K562 (cell line): ENCODE measurements around the gene TMEM33. TPM values are rescaled to one million over a fixed set of nuclear protein-coding genes. Genes with fewer than 3 reads are reported as not detected.

ENCODE experiments used
- ATAC-seq: fragments of 200-7000 bp; cut with Tn5 transposase; 3 replicates; pipeline ENCODE4 v1.9.1; 2020; ENCODE audit warnings: moderate library complexity
- BruUV-seq: library from RNA; stranded (reverse); fragments of 400-500 nt; replicated peaks from 2 replicates; lab custom pipeline; 2021; lab: Mats Ljungman, UMichigan
- CTCF ChIA-PET: fragments of 300-600 bp; formaldehyde crosslinking; extraction: SDS; loops from one replicate; lab custom pipeline; 2021; ENCODE audit warnings: low intra/inter-chr PET ratio; lab: Yijun Ruan, JAX
- POLR2A ChIA-PET: fragments of 300-600, 350-650 bp; sonication (Branson Sonifier 250); formaldehyde crosslinking; extraction: SDS; loops from one replicate; lab custom pipeline; 2021; ENCODE audit warnings: antibody characterized with exemption, inconsistent platforms; lab: Yijun Ruan, JAX
- DNase-seq, 4 experiments: peaks; one replicate each; pipeline versions ENCODE4 v3.0.0 to v3.0.0-alpha.2; 2011 to 2018; ENCODE audit warnings: low spot score in 3 of 4, mixed read lengths in 3 of 4; ENCODE audit errors: extremely low read depth in 1 of 4
- FAIRE-seq: peaks from 2 replicates; lab custom pipeline; 2011; peaks lifted over from hg19 to GRCh38; lab: Jason Lieb, UNC
- H2AFZ ChIP-seq: 2 replicates; pipeline ENCODE4 v1.6.0; 2011; ENCODE audit warnings: low read depth, low read length, control low read depth, inconsistent platforms
- H3K27ac ChIP-seq: fragments of 200-600 bp; 3 replicates; pipeline ENCODE4 v1.8.0; 2011; ENCODE audit warnings: low read depth, mild to moderate bottlenecking, control low read depth, inconsistent platforms, low read length, moderate library complexity, mixed read lengths; ENCODE audit errors: extremely low read depth
- H3K27me3 ChIP-seq, 2 experiments: fragments of 300-600 bp in 1 of 2; 2 replicates in 1 of 2; 3 replicates in 1 of 2; pipeline versions ENCODE4 v1.6.0 to v1.8.0; 2011; ENCODE audit warnings: inconsistent platforms in 2 of 2, low read length in 2 of 2, mild to moderate bottlenecking in 1 of 2, mixed read lengths in 1 of 2, moderate library complexity in 1 of 2; ENCODE audit not compliant: control insufficient read depth in 2 of 2, insufficient read depth in 2 of 2
- H3K36me3 ChIP-seq: fragments of 300-600 bp; 3 replicates; pipeline ENCODE4 v1.8.0; 2011; ENCODE audit warnings: mild to moderate bottlenecking, low read length, inconsistent platforms; ENCODE audit not compliant: control insufficient read depth, insufficient read depth
- H3K4me1 ChIP-seq, 2 experiments: fragments of 200-600 bp in 1 of 2; replicated peaks in 1 of 2; 2 replicates in 1 of 2; 3 replicates in 1 of 2; pipeline versions ENCODE4 v1.5.1 to v1.8.0; 2011; ENCODE audit warnings: inconsistent platforms in 2 of 2, low read length in 2 of 2, mild to moderate bottlenecking in 1 of 2, mixed read lengths in 1 of 2, moderate library complexity in 1 of 2; ENCODE audit not compliant: control insufficient read depth in 2 of 2, insufficient read depth in 2 of 2
- H3K4me2 ChIP-seq: 2 replicates; pipeline ENCODE4 v1.6.1; 2011; ENCODE audit warnings: low read length, control low read depth, inconsistent platforms, mixed read lengths; ENCODE audit not compliant: insufficient read depth
- H3K4me3 ChIP-seq: fragments of 200-600 bp; sonication (generic), shearing (Covaris generic); 2 replicates; pipeline ENCODE4 v1.5.1; 2016; ENCODE audit warnings: control low read depth, inconsistent platforms
- H3K79me2 ChIP-seq: fragments of 200-600 bp; 3 replicates; pipeline ENCODE4 v1.8.0; 2011; ENCODE audit warnings: low read length, inconsistent platforms; ENCODE audit not compliant: control insufficient read depth, insufficient read depth
- H3K9ac ChIP-seq, 2 experiments: 2 replicates each; pipeline versions ENCODE4 v1.6.0 to v1.6.1; 2011; ENCODE audit warnings: low read depth in 2 of 2, low read length in 2 of 2, control low read depth in 1 of 2, inconsistent platforms in 1 of 2, mild to moderate bottlenecking in 1 of 2, mixed read lengths in 1 of 2; ENCODE audit not compliant: insufficient read depth in 1 of 2
- H3K9me1 ChIP-seq: one replicate; pipeline ENCODE4 v1.6.0; 2011; ENCODE audit warnings: inconsistent platforms, mild to moderate bottlenecking, low read length, moderate library complexity; ENCODE audit not compliant: control insufficient read depth, insufficient read depth
- H3K9me3 ChIP-seq: replicated peaks from 2 replicates; pipeline ENCODE4 v1.5.1; 2011; ENCODE audit warnings: low read depth, low read length, inconsistent platforms; ENCODE audit not compliant: control insufficient read depth, insufficient read depth
- H4K20me1 ChIP-seq: replicated peaks from 2 replicates; pipeline ENCODE4 v1.6.1; 2011; ENCODE audit warnings: low read length, inconsistent platforms, mixed read lengths; ENCODE audit not compliant: control insufficient read depth, insufficient read depth
- AFF1 ChIP-seq, 2 experiments: fragments of 450-650 bp; IDR thresholded peaks; 2 replicates each; pipeline ENCODE4 v1.6.1; 2018; ENCODE audit warnings: mild to moderate bottlenecking in 2 of 2, low read depth in 1 of 2; ENCODE audit not compliant: partially characterized antibody in 2 of 2
- ARNT ChIP-seq, 2 experiments: fragments of 450-650 bp; IDR thresholded peaks; 2 replicates each; pipeline ENCODE4 v1.6.1; 2016; ENCODE audit warnings: mild to moderate bottlenecking in 1 of 2
- ATF1 ChIP-seq, 2 experiments: fragments of 450-650 bp in 1 of 2; IDR thresholded peaks; 2 replicates each; pipeline ENCODE4 v1.6.1; 2016; ENCODE audit warnings: missing compliant biosample characterization in 1 of 2, missing genetic modification characterization in 1 of 2
- ATF7 ChIP-seq: fragments of 450-650 bp; IDR thresholded peaks from 2 replicates; pipeline ENCODE4 v1.7.1; 2014; ENCODE audit warnings: mild to moderate bottlenecking, moderate library complexity
- FIP1L1 ChIP-seq: fragments of 200-400 bp; formaldehyde crosslinking; IDR thresholded peaks from 2 replicates; pipeline ENCODE4 v1.6.1; 2018; ENCODE audit warnings: mild to moderate bottlenecking, low read depth, low read length; ENCODE audit not compliant: poor library complexity, severe bottlenecking
- HDGF ChIP-seq: fragments of 450-650 bp; IDR thresholded peaks from 2 replicates; pipeline ENCODE4 v1.6.1; 2016
- KDM1A ChIP-seq, 2 experiments: fragments of 450-650 bp; IDR thresholded peaks; 2 replicates each; pipeline ENCODE4 v1.6.1; 2016; ENCODE audit warnings: mild to moderate bottlenecking in 2 of 2
- LCOR ChIP-seq: sonication (generic); formaldehyde crosslinking; IDR thresholded peaks from 2 replicates; pipeline ENCODE4 v1.8.0; 2022; ENCODE audit warnings: mild to moderate bottlenecking, missing genetic modification reagents
- MTF1 ChIP-seq: fragments of 250-450 bp; sonication (Bioruptor Pico); IDR thresholded peaks from 2 replicates; pipeline ENCODE4 v1.9.0; 2021; ENCODE audit warnings: moderate library complexity, mild to moderate bottlenecking, inconsistent platforms, borderline replicate concordance
- SAFB2 ChIP-seq: fragments of 200-400 bp; formaldehyde crosslinking; IDR thresholded peaks from 2 replicates; pipeline ENCODE4 v1.6.1; 2018; ENCODE audit warnings: borderline replicate concordance, low read length, low read depth, moderate library complexity; ENCODE audit not compliant: severe bottlenecking
- THRA ChIP-seq: fragments of 450-650 bp; IDR thresholded peaks from 2 replicates; pipeline ENCODE4 v1.6.1; 2017; ENCODE audit warnings: mild to moderate bottlenecking, moderate library complexity
- XRCC5 ChIP-seq: fragments of 200-400 bp; formaldehyde crosslinking; IDR thresholded peaks from 2 replicates; pipeline ENCODE4 v1.6.1; 2017; ENCODE audit warnings: low read depth, mild to moderate bottlenecking, low read length
- YBX1 ChIP-seq: fragments of 450-650 bp; IDR thresholded peaks from 2 replicates; pipeline ENCODE4 v1.7.1; 2016; ENCODE audit warnings: mild to moderate bottlenecking
- ZNF584 ChIP-seq: fragments of 200-800 bp; sonication (Bioruptor generic); IDR thresholded peaks from 2 replicates; pipeline ENCODE4 v1.6.1; 2016; ENCODE audit warnings: low read depth, mild to moderate bottlenecking, missing genetic modification characterization, missing compliant biosample characterization
- WGBS: fragments of 100-300 bp; shearing (Covaris generic); methylation state at CpG from one replicate; pipeline ENCODE4 v1.1.6; 2016; ENCODE audit warnings: low coverage, mixed read lengths; ENCODE audit not compliant: insufficient coverage; ENCODE audit errors: missing lambda C conversion rate; 5-methylcytosine and 5-hydroxymethylcytosine counted together
- in situ Hi-C: fragments of 300-500 bp; cut with MboI; formaldehyde crosslinking; loops from 4 replicates; pipeline ENCODE4 v1.15.0; 2018; ENCODE audit warnings: inconsistent platforms, mixed read lengths
- intact Hi-C: fragments of 100-400 bp; cut with micrococcal nuclease; formaldehyde crosslinking; loops from 2 replicates; pipeline ENCODE4 v1.14.2; 2022
- polyA plus RNA-seq, 8 experiments: library from polyadenylated mRNA; depleted of rRNA in 4 of 8; stranded (reverse) in 5 of 8; unstranded in 3 of 8; fragments of >200 nt; fragmentation: Nextera tagmentation in 2 of 8; fragmentation: Illumina TruSeq in 1 of 8; extraction: Ambion mirVana in 2 of 8; extraction: Trizol in 1 of 8; gene quantifications; 2 replicates each; pipeline versions ENCODE4 v1.2.1 to v1.2.3, GENCODE V29; 2011 to 2014; ENCODE audit warnings: inconsistent platforms in 1 of 8, missing spikeins in 1 of 8
- total RNA-seq, 7 experiments: library from RNA; depleted of rRNA in 6 of 7; stranded (reverse); fragments of >200 nt in 6 of 7; fragmentation: Illumina TruSeq in 2 of 7; extraction: Trizol in 2 of 7; gene quantifications; 2 replicates each; pipeline versions ENCODE4 v1.2.1 to v1.2.3, GENCODE V29; 2011 to 2021; ENCODE audit warnings: low replicate concordance in 1 of 7
- TF ChIP-seq, protein P1 (sequence below): fragments of 450-650 bp; formaldehyde crosslinking; IDR thresholded peaks from 2 replicates; pipeline ENCODE4 v1.4.0; 2020; ENCODE audit warnings: mild to moderate bottlenecking, mixed read lengths

The TMEM33 gene
- total and polyA plus RNA-seq, 9 of the 15 experiments (the other 6 are each of a cell fraction or from before 2014, with no cell fraction given): 16.8 to 85.9 (median 67.9) TPM

- FAIRE-seq (no peak), ATAC-seq (peak; percentile 2), DNase-seq (peak in 1 of 4 experiments; percentile 16)
- in situ Hi-C loops (no loop called here), intact Hi-C loops (loop anchor here (5.0 kb wide), 1 partner anchor 53 kb away; the partner anchor contains the start of gene TMEM33)
- Histone ChIP-seq H3K9me3 (no peaks in the 10 kb centered on the region), H3K36me3 (peaks cover 2% of the 10 kb centered on the region; the same call in 1 of the 3 replicates), H3K9ac (peak overlapping the region; percentile 89 to 99; a peak in 3 of 4 replicates), H3K4me2 (peak overlapping the region; percentile 95), H3K27ac (peak overlapping the region; percentile 87), H3K9me1 (no peaks in the 10 kb centered on the region), H3K79me2 (peaks cover 46% of the 10 kb centered on the region), H3K4me3 (peak overlapping the region; percentile 92), H4K20me1 (peaks cover 6% of the 10 kb centered on the region; the same call in 1 of the 2 replicates), H2AFZ (peak overlapping the region; percentile 97), H3K27me3 (no peaks in the 10 kb centered on the region), H3K4me1 (peaks cover 8 to 9% of the 10 kb centered on the region in 2 experiments; a peak in 4 of 5 replicates)
- no TSS peak for BruUV-seq
- CTCF ChIA-PET: no interaction called here
- 1% methylated on average over 11 of the region's 12 CpGs for WGBS
- POLR2A ChIA-PET: interaction anchor here (0.7 to 2.3 kb wide), 4 partner anchors 12 to 1556 kb away, joined by 3 to 5 read pairs (median 4); no protein-coding TSS in a partner anchor
- TF ChIP-seq YBX1: no peak
- TF ChIP-seq SAFB2: no peak
- TF ChIP-seq ARNT (IDR thresholded peaks at IDR 0.05): no peak
- peak in 1 of 2 experiments; percentile 23; a peak in 1 of 4 replicates for TF ChIP-seq KDM1A (IDR thresholded peaks at IDR 0.05)
- no peak for TF ChIP-seq ATF1 (CRISPR knock-in tag; IDR thresholded peaks at IDR 0.05)
- TF ChIP-seq ATF1 (tag; IDR thresholded peaks at IDR 0.05): no peak
- no peak for TF ChIP-seq MTF1 (CRISPR knock-in tag)
- no peak for TF ChIP-seq LCOR (CRISPR knock-in tag)
- no peak for TF ChIP-seq FIP1L1
- 0 out of 2 replicates have a peak, but pooled peaks have one; percentile 6 for TF ChIP-seq XRCC5
- TF ChIP-seq THRA: no peak
- TF ChIP-seq AFF1 (IDR thresholded peaks at IDR 0.05; ENCODE audit: low read depth in 1 of 2, partially characterized antibody in 2 of 2): no peak
- no peak for TF ChIP-seq ATF7
- no peak for TF ChIP-seq HDGF
- TF ChIP-seq ZNF584 (CRISPR knock-in tag): no peak
- TF ChIP-seq, protein P1, sequence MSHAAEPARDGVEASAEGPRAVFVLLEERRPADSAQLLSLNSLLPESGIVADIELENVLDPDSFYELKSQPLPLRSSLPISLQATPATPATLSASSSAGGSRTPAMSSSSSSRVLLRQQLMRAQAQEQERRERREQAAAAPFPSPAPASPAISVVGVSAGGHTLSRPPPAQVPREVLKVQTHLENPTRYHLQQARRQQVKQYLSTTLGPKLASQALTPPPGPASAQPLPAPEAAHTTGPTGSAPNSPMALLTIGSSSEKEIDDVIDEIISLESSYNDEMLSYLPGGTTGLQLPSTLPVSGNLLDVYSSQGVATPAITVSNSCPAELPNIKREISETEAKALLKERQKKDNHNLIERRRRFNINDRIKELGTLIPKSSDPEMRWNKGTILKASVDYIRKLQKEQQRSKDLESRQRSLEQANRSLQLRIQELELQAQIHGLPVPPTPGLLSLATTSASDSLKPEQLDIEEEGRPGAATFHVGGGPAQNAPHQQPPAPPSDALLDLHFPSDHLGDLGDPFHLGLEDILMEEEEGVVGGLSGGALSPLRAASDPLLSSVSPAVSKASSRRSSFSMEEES (CRISPR knock-in tag): no peak
These were observed 54.8 kb downstream of the TMEM33 start for GRCh38 chr4:41989994-41990364.
